Stimulated activated memory B cell treated with anti-CD40 and anti-IgM and Interleukin-4, amounts not matched to agents 10 μg/mL and 1 μg/mL and 100 μg/mL, for 72 hours (primary cell): Measurements from ENCODE around the gene ATRNL1.
"Not testable (repeated sequence)": the region's sequence is repeated elsewhere in the genome, so short reads cannot be mapped to it uniquely, and the experiment has no call there.

Source experiments
- ATAC-seq: fragments of 150-1000 bp; cut with Tn5 transposase; 2 replicates; pipeline ENCODE4 v1.10.0; 2021
- H3K27ac Mint-ChIP-seq: one replicate; pipeline ENCODE4 v1.8.0; 2022; ENCODE audit warnings: mild to moderate bottlenecking, mixed read lengths
- H3K27me3 Mint-ChIP-seq: one replicate; pipeline ENCODE4 v1.8.0; 2022; ENCODE audit warnings: mixed read lengths
- H3K36me3 Mint-ChIP-seq: one replicate; pipeline ENCODE4 v1.8.0; 2022; ENCODE audit warnings: mixed read lengths
- H3K4me1 Mint-ChIP-seq: one replicate; pipeline ENCODE4 v1.8.0; 2022; ENCODE audit warnings: mixed read lengths
- H3K4me3 Mint-ChIP-seq: one replicate; pipeline ENCODE4 v1.8.0; 2022; ENCODE audit warnings: mild to moderate bottlenecking, moderate library complexity, mixed read lengths
- H3K9me3 Mint-ChIP-seq: one replicate; pipeline ENCODE4 v1.8.0; 2022; ENCODE audit warnings: mixed read lengths

The ATRNL1 gene

DNA sequence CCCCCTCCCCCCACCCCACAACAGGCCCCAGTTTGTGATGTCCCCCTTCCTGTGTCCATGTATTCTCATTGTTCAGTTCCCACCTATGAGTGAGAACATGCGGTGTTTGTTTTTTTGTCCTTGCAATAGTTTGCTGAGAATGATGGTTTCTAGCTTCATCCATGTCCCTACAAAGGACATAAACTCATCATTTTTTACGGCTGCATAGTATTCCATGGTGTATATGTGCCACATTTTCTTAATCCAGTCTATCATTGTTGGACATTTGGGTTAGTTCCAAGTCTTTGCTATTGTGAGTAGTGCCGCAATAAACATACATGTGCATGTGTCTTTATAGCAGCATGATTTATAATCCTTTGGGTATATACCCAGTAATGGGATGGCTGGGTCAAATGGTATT, 312.7 kb downstream of the ATRNL1 start:
- H3K27ac Mint-ChIP-seq, H3K36me3 Mint-ChIP-seq, H3K4me1 Mint-ChIP-seq, H3K27me3 Mint-ChIP-seq, H3K9me3 Mint-ChIP-seq, H3K4me3 Mint-ChIP-seq, ATAC-seq: not testable (repeated sequence)

DNA sequence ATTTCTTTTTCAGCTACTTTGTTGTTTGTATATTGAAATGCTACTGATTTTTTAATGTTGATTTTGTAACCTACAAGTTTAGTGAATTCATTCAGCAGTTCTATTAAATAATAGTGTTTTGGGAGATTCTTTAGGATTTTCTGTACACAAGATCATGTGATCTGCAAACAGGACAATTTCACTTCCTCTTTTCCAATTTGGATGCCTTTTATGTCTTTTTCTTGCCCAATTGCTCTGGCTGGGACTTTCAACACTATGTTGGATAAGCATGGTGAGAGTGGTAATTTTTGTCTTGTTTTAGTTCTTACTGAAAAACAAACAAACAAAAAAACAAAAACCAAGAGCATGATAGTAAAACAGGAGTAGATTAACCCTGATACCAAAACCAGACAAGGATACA, 316.2 kb downstream of the ATRNL1 start:
- Mint-ChIP-seq H3K9me3 (peaks cover 10% of the 10 kb centered on the region), H3K4me3 (no peak overlapping the region), H3K27ac (no peak overlapping the region)

GRCh38 chr10:115417585-115418265, 324.6 kb downstream of the ATRNL1 start:
- no peak overlapping the region for H3K27ac Mint-ChIP-seq
- H3K36me3 Mint-ChIP-seq = no peaks in the 10 kb centered on the region
- no peak overlapping the region for H3K4me3 Mint-ChIP-seq
- H3K27me3 Mint-ChIP-seq = no peaks in the 10 kb centered on the region
- peaks cover 17% of the 10 kb centered on the region for H3K9me3 Mint-ChIP-seq
- H3K4me1 Mint-ChIP-seq = no peaks in the 10 kb centered on the region
- ATAC-seq = no peak

More for the DNA sequence above, 316.2 kb downstream of the ATRNL1 start:
- H3K4me1 Mint-ChIP-seq = no peaks in the 10 kb centered on the region
- no peaks in the 10 kb centered on the region for H3K27me3 Mint-ChIP-seq
- H3K36me3 Mint-ChIP-seq = no peaks in the 10 kb centered on the region
- ATAC-seq = no peak

GRCh38 chr10:115422624-115423023, 329.5 kb downstream of the ATRNL1 start:
- H3K4me3 Mint-ChIP-seq = no peak overlapping the region
- no peaks in the 10 kb centered on the region for H3K4me1 Mint-ChIP-seq
- H3K27me3 Mint-ChIP-seq = no peaks in the 10 kb centered on the region
- H3K27ac Mint-ChIP-seq = no peak overlapping the region
- H3K9me3 Mint-ChIP-seq = peaks cover 14% of the 10 kb centered on the region
- ATAC-seq = no peak
- H3K36me3 Mint-ChIP-seq = no peaks in the 10 kb centered on the region

GRCh38 chr10:115427611-115428010, 334.4 kb downstream of the ATRNL1 start:
- no peak overlapping the region for H3K4me3 Mint-ChIP-seq
- ATAC-seq = no peak
- H3K9me3 Mint-ChIP-seq = no peaks in the 10 kb centered on the region
- no peaks in the 10 kb centered on the region for H3K4me1 Mint-ChIP-seq
- no peaks in the 10 kb centered on the region for H3K27me3 Mint-ChIP-seq
- H3K27ac Mint-ChIP-seq = no peak overlapping the region
- no peaks in the 10 kb centered on the region for H3K36me3 Mint-ChIP-seq

- H3K36me3 Mint-ChIP-seq = no peaks in the 10 kb centered on the region
- H3K27me3 Mint-ChIP-seq = no peaks in the 10 kb centered on the region
- no peak for ATAC-seq
These were observed 339.1 kb downstream of the ATRNL1 start for GRCh38 chr10:115432188-115432819.

GRCh38 chr10:115436999-115437398, 343.8 kb downstream of the ATRNL1 start:
- no peaks in the 10 kb centered on the region for H3K4me1 Mint-ChIP-seq
- no peak for ATAC-seq
- no peaks in the 10 kb centered on the region for H3K27me3 Mint-ChIP-seq
- peaks cover 3% of the 10 kb centered on the region for H3K9me3 Mint-ChIP-seq
- no peak overlapping the region for H3K27ac Mint-ChIP-seq
- no peaks in the 10 kb centered on the region for H3K36me3 Mint-ChIP-seq
- H3K4me3 Mint-ChIP-seq = no peak overlapping the region

More at GRCh38 chr10:115432188-115432819, 339.1 kb downstream of the ATRNL1 start:
- H3K4me1 Mint-ChIP-seq = no peaks in the 10 kb centered on the region
- H3K4me3 Mint-ChIP-seq = no peak overlapping the region
- H3K27ac Mint-ChIP-seq = no peak overlapping the region
- H3K9me3 Mint-ChIP-seq = peaks cover 3% of the 10 kb centered on the region

- no peak overlapping the region for H3K27ac Mint-ChIP-seq
- H3K4me1 Mint-ChIP-seq = no peaks in the 10 kb centered on the region
- ATAC-seq = no peak
- no peak overlapping the region for H3K4me3 Mint-ChIP-seq
- no peaks in the 10 kb centered on the region for H3K36me3 Mint-ChIP-seq
- H3K27me3 Mint-ChIP-seq = no peaks in the 10 kb centered on the region
- H3K9me3 Mint-ChIP-seq = peaks cover 3% of the 10 kb centered on the region
These were observed 348.9 kb downstream of the ATRNL1 start for GRCh38 chr10:115441907-115442545.

GRCh38 chr10:115456812-115457211, 363.6 kb downstream of the ATRNL1 start:
- peaks cover 15% of the 10 kb centered on the region for H3K9me3 Mint-ChIP-seq
- no peak for ATAC-seq
- H3K36me3 Mint-ChIP-seq = no peaks in the 10 kb centered on the region
- no peaks in the 10 kb centered on the region for H3K27me3 Mint-ChIP-seq
- no peak overlapping the region for H3K27ac Mint-ChIP-seq
- no peaks in the 10 kb centered on the region for H3K4me1 Mint-ChIP-seq
- H3K4me3 Mint-ChIP-seq = no peak overlapping the region

GRCh38 chr10:115483294-115483693, 390.1 kb downstream of the ATRNL1 start:
- no peak for ATAC-seq
- no peaks in the 10 kb centered on the region for H3K4me1 Mint-ChIP-seq
- no peak overlapping the region for H3K27ac Mint-ChIP-seq
- peaks cover 6% of the 10 kb centered on the region for H3K9me3 Mint-ChIP-seq
- no peak overlapping the region for H3K4me3 Mint-ChIP-seq
- H3K36me3 Mint-ChIP-seq = no peaks in the 10 kb centered on the region
- H3K27me3 Mint-ChIP-seq = no peaks in the 10 kb centered on the region

DNA sequence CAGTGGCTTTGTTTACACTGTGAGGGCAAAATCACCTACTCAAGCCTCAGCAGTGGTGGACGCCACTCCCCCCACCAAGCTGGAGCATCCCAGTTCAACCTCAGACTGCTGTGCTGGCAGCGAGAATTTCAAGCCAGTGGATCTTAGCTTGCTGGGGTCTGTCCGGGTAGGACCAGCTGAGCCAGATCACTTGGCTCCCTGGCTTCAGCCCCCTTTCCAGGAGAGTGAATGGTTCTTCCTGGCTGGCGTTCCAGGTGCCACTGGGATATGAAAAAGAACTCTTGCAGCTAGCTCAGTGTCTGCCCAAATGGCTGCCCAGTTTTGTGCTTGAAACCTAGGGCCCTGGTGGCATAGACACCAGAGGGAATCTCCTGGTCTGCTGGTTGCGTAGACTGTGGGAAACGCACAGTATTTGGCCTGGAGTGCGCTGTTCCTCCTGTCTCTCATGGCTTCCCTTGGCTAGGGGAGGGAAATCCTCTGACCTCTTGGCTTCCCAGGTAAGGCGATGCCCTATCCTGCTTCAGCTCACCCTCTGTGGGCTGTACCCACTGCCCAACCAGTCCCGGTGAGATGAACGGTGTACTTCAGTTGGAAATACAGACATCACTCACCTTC, 398.5 kb downstream of the ATRNL1 start:
- Mint-ChIP-seq H3K4me3 (no peak overlapping the region), H3K27ac (no peak overlapping the region), H3K4me1 (no peaks in the 10 kb centered on the region), H3K9me3 (peaks cover 6% of the 10 kb centered on the region), H3K27me3 (no peaks in the 10 kb centered on the region), H3K36me3 (no peaks in the 10 kb centered on the region)
- no peak for ATAC-seq

DNA sequence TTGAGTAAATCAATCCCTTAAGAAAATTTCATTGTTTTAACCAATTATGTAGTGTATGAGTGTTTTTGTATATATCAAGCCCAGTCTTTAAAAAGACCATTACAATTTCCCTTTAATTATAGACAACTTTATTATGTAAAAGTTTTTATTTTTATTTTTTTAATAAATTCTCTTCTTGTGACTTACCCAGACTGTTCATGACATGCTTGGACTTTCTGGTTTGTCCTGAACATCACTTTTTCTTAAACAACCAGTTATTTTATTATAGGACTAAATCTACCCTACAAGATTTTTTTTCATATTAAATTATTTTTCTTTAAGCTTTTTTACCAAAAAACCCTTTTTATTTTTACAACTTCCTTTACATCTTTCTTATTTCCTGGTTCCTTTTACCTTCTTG, 410.4 kb downstream of the ATRNL1 start:
- H3K36me3 Mint-ChIP-seq = no peaks in the 10 kb centered on the region
- H3K4me3 Mint-ChIP-seq = no peak overlapping the region
- ATAC-seq = no peak
- peaks cover 4% of the 10 kb centered on the region for H3K9me3 Mint-ChIP-seq
- no peaks in the 10 kb centered on the region for H3K4me1 Mint-ChIP-seq
- no peak overlapping the region for H3K27ac Mint-ChIP-seq
- no peaks in the 10 kb centered on the region for H3K27me3 Mint-ChIP-seq

- Mint-ChIP-seq H3K4me1 (no peaks in the 10 kb centered on the region), H3K9me3 (no peaks in the 10 kb centered on the region), H3K36me3 (no peaks in the 10 kb centered on the region), H3K27ac (no peak overlapping the region), H3K27me3 (no peaks in the 10 kb centered on the region), H3K4me3 (no peak overlapping the region)
- ATAC-seq = no peak
These were observed 421.7 kb downstream of the ATRNL1 start for GRCh38 chr10:115514895-115515294.

DNA sequence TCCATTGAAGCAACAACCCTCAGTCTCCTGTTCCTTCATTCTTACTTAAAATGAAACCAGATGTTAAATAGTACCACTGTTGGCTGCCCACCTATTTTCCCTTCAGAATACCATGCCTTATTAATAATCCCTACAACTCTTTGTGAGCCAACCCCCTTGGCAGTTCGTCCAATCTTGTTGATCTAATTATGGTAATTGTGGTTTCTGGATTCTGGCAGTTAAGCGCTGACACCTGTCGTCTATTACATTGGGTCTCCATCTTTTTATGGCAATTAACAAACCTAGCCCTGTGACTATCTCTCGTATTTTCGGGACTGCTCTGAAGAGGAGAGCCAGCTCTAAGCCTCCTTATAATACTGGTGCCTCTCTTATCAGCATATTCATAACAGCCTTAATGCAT, 432.0 kb downstream of the ATRNL1 start:
- Mint-ChIP-seq H3K27ac (no peak overlapping the region), H3K27me3 (no peaks in the 10 kb centered on the region), H3K9me3 (peaks cover 15% of the 10 kb centered on the region), H3K36me3 (no peaks in the 10 kb centered on the region), H3K4me1 (no peaks in the 10 kb centered on the region), H3K4me3 (no peak overlapping the region)
- no peak for ATAC-seq

DNA sequence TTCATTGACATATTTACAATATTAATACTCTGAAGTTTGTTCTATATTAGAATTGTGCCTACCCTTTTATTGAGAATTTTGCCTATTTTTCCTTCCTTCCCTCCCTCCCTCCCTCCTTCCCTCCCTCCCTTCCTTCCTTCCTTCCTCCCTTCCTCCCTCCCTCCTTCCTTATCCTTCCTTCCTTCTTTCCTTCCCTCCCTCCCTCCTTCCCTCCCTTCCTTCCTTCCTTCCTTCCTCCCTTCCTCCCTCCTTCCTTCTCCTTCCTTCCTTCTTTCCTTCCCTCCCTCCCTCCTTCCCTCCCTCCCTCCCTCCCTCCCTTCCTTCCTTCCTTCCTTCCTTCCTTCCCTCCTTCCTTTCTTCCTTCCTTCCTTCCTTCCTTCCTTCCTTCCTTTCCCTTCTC, 434.5 kb downstream of the ATRNL1 start:
- not testable (repeated sequence) for H3K36me3 Mint-ChIP-seq, H3K27ac Mint-ChIP-seq
- peaks cover 15% of the 10 kb centered on the region for H3K9me3 Mint-ChIP-seq

DNA sequence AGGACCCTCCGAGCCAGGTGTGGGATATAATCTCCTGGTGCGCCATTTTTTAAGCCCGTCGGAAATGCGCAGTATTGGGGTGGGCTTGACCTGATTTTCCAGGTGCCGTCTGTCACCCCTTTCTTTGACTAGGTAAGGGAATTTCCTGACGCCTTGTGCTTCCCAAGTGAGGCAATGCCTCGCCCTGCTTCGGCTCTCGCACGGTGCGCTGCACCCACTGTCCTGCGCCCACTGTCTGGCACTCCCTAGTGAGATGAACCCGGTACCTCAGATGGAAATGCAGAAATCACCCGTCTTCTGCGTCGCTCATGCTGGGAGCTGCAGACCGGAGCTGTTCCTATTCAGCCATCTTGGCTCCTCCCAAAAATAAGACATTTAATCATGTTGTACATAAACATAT, 443.2 kb downstream of the ATRNL1 start:
- H3K9me3 Mint-ChIP-seq, ATAC-seq, H3K4me1 Mint-ChIP-seq, H3K36me3 Mint-ChIP-seq, H3K4me3 Mint-ChIP-seq, H3K27ac Mint-ChIP-seq, H3K27me3 Mint-ChIP-seq: not testable (repeated sequence)

More for the DNA sequence above, 434.5 kb downstream of the ATRNL1 start:
- H3K4me1 Mint-ChIP-seq, ATAC-seq, H3K27me3 Mint-ChIP-seq, H3K4me3 Mint-ChIP-seq: not testable (repeated sequence)
